Ovary (tissue), 3 donors: Measurements from ENCODE around the gene ME3.

Source experiments
- CTCF ChIP-seq, 3 donors: fragments of 450-650 bp in 2 of 3; fragments of 200-600 bp in 1 of 3; IDR thresholded peaks; one replicate each; pipeline versions ENCODE4 v1.5.1 to v1.8.0; 2016 to 2022; ENCODE audit warnings: antibody characterized with exemption in 3 of 3, mild to moderate bottlenecking in 1 of 3
- POLR2A ChIP-seq: fragments of 450-650 bp; IDR thresholded peaks from one replicate; pipeline ENCODE4 v1.6.1; 2017; ENCODE audit warnings: antibody characterized with exemption, mild to moderate bottlenecking, moderate library complexity
- donor health status: DM: no; HTN: no; CAD: no.

- no peak for TF ChIP-seq CTCF (IDR thresholded peaks at IDR 0.05)
- TF ChIP-seq POLR2A, result no peak
These were observed 65.5 kb downstream of the ME3 start for GRCh38 chr11:86606836-86607481.
